SK-N-SH treated with all-trans-retinoic acid at 6 μM for 48 hours (cell line): Measurements from ENCODE around the gene CFAP100.

ENCODE experiments used
- ATAC-seq: fragments of 200-7000 bp; cut with Tn5 transposase; 3 replicates; pipeline ENCODE4 v1.9.1; 2020; ENCODE audit warnings: mild to moderate bottlenecking, moderate library complexity
- ARNTL ChIP-seq: fragments of 450-650 bp; formaldehyde crosslinking; IDR thresholded peaks from 2 replicates; pipeline ENCODE4 v1.5.0; 2020; ENCODE audit warnings: low read depth, mild to moderate bottlenecking, moderate library complexity, borderline replicate concordance
- BACH2 ChIP-seq: fragments of 250-450 bp; sonication (Bioruptor Pico); IDR thresholded peaks from 2 replicates; pipeline ENCODE4 v1.9.0; 2021; ENCODE audit warnings: mild to moderate bottlenecking, borderline replicate concordance
- CREB5 ChIP-seq: fragments of 250-450 bp; sonication (Bioruptor Pico); IDR thresholded peaks from 2 replicates; pipeline ENCODE4 v1.5.1; 2020; ENCODE audit warnings: low read depth, mild to moderate bottlenecking, moderate library complexity
- CSDC2 ChIP-seq: fragments of 250-450 bp; sonication (Bioruptor Pico); IDR thresholded peaks from 2 replicates; pipeline ENCODE4 v1.5.0; 2020; ENCODE audit warnings: mild to moderate bottlenecking, moderate library complexity
- ESRRG ChIP-seq: fragments of 250-450 bp; sonication (Bioruptor Pico); IDR thresholded peaks from 2 replicates; pipeline ENCODE4 v1.6.1; 2021; ENCODE audit warnings: mild to moderate bottlenecking
- GLIS3 ChIP-seq: fragments of 250-450 bp; sonication (Bioruptor Pico); IDR thresholded peaks from 2 replicates; pipeline ENCODE4 v1.5.0; 2020; ENCODE audit warnings: mild to moderate bottlenecking, moderate library complexity
- ISL1 ChIP-seq: fragments of 250-450 bp; sonication (Bioruptor Pico); IDR thresholded peaks from 2 replicates; pipeline ENCODE4 v2.1.2; 2022; ENCODE audit warnings: mild to moderate bottlenecking, moderate library complexity
- OSR1 ChIP-seq: fragments of 250-450 bp; sonication (Bioruptor Pico); IDR thresholded peaks from 2 replicates; pipeline ENCODE4 v1.8.0; 2022; ENCODE audit warnings: moderate library complexity, mild to moderate bottlenecking, inconsistent platforms
- PATZ1 ChIP-seq: fragments of 250-450 bp; sonication (Bioruptor Pico); IDR thresholded peaks from 2 replicates; pipeline ENCODE4 v1.8.0; 2020; ENCODE audit warnings: mild to moderate bottlenecking, moderate library complexity, borderline replicate concordance
- PPARA ChIP-seq: fragments of 250-450 bp; sonication (Bioruptor Pico); IDR thresholded peaks from 2 replicates; pipeline ENCODE4 v1.5.0; 2020; ENCODE audit warnings: mild to moderate bottlenecking, borderline replicate concordance
- RARB ChIP-seq: fragments of 250-450 bp; sonication (Bioruptor Pico); IDR thresholded peaks from 2 replicates; pipeline ENCODE4 v1.8.0; 2021; ENCODE audit warnings: mild to moderate bottlenecking, moderate library complexity
- SNAI2 ChIP-seq: fragments of 250-450 bp; sonication (Bioruptor Pico); IDR thresholded peaks from 2 replicates; pipeline ENCODE4 v1.5.0; 2020; ENCODE audit warnings: mild to moderate bottlenecking, moderate library complexity
- TCF4 ChIP-seq: fragments of 250-450 bp; sonication (Bioruptor Pico); IDR thresholded peaks from 2 replicates; pipeline ENCODE4 v1.8.0; 2021; ENCODE audit warnings: mild to moderate bottlenecking, moderate library complexity, borderline replicate concordance
- TOX ChIP-seq: fragments of 250-450 bp; sonication (Bioruptor Pico); IDR thresholded peaks from 2 replicates; pipeline ENCODE4 v1.8.0; 2021; ENCODE audit warnings: mild to moderate bottlenecking, moderate library complexity, borderline replicate concordance
- ZC3H10 ChIP-seq: fragments of 250-450 bp; sonication (Bioruptor Pico); IDR thresholded peaks from 2 replicates; pipeline ENCODE4 v1.5.1; 2021; ENCODE audit warnings: mild to moderate bottlenecking, moderate library complexity
- ZFP3 ChIP-seq: fragments of 250-450 bp; sonication (Bioruptor Pico); IDR thresholded peaks from 2 replicates; pipeline ENCODE4 v1.5.0; 2020; ENCODE audit warnings: mild to moderate bottlenecking, moderate library complexity
- ZFP30 ChIP-seq: fragments of 450-650 bp; formaldehyde crosslinking; IDR thresholded peaks from 2 replicates; pipeline ENCODE4 v1.5.0; 2022; ENCODE audit warnings: mild to moderate bottlenecking, moderate library complexity
- ZNF565 ChIP-seq: fragments of 450-650 bp; formaldehyde crosslinking; conservative IDR thresholded peaks from 2 replicates; pipeline ENCODE4 v1.5.0; 2020; ENCODE audit warnings: low read depth, mild to moderate bottlenecking, moderate library complexity
- ZNF70 ChIP-seq: fragments of 450-650 bp; formaldehyde crosslinking; IDR thresholded peaks from 2 replicates; pipeline ENCODE4 v1.5.0; 2020; ENCODE audit warnings: mild to moderate bottlenecking, moderate library complexity
- ZNF8 ChIP-seq: fragments of 450-650 bp; formaldehyde crosslinking; IDR thresholded peaks from 2 replicates; pipeline ENCODE4 v1.5.0; 2020; ENCODE audit warnings: mild to moderate bottlenecking, moderate library complexity
- TF ChIP-seq, protein P1 (sequence below): fragments of 250-450 bp; sonication (Bioruptor Pico); IDR thresholded peaks from 2 replicates; pipeline ENCODE4 v1.8.0; 2021; ENCODE audit warnings: low read depth, mild to moderate bottlenecking, moderate library complexity, borderline replicate concordance
- TF ChIP-seq, protein P2 (sequence below): fragments of 250-450 bp; sonication (Bioruptor Pico); IDR thresholded peaks from 2 replicates; pipeline ENCODE4 v1.5.1; 2021; ENCODE audit warnings: mild to moderate bottlenecking, moderate library complexity

Gene CFAP100

DNA sequence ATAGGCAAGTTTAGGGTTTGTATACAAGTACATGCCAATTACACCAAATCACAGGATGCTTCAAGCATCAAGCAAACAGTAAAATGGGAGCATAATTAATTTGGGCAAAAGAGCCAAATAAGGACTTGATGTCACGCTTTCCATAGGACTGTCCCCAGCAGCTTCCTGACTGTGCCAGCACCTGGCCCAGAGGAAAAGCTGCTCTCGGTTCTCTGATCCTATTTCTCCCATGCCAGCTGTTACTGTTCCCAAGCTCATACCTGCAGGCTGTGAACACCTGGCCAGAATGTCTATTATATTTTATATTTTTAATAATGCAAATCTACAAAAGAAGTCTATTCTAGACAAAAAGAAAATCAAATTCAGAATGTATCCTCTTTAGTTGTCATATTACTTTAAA is 68.8 kb downstream of the CFAP100 start:
- ATAC-seq = no peak
- TF ChIP-seq ZFP3 (CRISPR knock-in tag) (no peak), ZC3H10 (CRISPR knock-in tag) (no peak), PPARA (CRISPR knock-in tag) (no peak), BACH2 (no peak), PATZ1 (CRISPR knock-in tag) (no peak), RARB (CRISPR knock-in tag) (no peak), ZNF70 (CRISPR knock-in tag) (no peak), ZNF565 (no peak), TCF4 (no peak), ZFP30 (CRISPR knock-in tag) (no peak), CREB5 (no peak), ARNTL (CRISPR knock-in tag) (no peak), CSDC2 (no peak), SNAI2 (CRISPR knock-in tag) (no peak), GLIS3 (CRISPR knock-in tag) (no peak)
- TF ChIP-seq, protein P1, sequence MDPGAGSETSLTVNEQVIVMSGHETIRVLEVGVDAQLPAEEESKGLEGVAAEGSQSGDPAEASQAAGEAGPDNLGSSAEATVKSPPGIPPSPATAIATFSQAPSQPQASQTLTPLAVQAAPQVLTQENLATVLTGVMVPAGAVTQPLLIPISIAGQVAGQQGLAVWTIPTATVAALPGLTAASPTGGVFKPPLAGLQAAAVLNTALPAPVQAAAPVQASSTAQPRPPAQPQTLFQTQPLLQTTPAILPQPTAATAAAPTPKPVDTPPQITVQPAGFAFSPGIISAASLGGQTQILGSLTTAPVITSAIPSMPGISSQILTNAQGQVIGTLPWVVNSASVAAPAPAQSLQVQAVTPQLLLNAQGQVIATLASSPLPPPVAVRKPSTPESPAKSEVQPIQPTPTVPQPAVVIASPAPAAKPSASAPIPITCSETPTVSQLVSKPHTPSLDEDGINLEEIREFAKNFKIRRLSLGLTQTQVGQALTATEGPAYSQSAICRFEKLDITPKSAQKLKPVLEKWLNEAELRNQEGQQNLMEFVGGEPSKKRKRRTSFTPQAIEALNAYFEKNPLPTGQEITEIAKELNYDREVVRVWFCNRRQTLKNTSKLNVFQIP (CRISPR knock-in tag) = no peak

GRCh38 chr3:126464093-126464492 is 69.4 kb downstream of the CFAP100 start:
- TF ChIP-seq, protein P1 (CRISPR knock-in tag) = no peak
- no peak for TF ChIP-seq RARB (CRISPR knock-in tag)
- no peak for TF ChIP-seq ISL1 (CRISPR knock-in tag)
- TF ChIP-seq, protein P2, sequence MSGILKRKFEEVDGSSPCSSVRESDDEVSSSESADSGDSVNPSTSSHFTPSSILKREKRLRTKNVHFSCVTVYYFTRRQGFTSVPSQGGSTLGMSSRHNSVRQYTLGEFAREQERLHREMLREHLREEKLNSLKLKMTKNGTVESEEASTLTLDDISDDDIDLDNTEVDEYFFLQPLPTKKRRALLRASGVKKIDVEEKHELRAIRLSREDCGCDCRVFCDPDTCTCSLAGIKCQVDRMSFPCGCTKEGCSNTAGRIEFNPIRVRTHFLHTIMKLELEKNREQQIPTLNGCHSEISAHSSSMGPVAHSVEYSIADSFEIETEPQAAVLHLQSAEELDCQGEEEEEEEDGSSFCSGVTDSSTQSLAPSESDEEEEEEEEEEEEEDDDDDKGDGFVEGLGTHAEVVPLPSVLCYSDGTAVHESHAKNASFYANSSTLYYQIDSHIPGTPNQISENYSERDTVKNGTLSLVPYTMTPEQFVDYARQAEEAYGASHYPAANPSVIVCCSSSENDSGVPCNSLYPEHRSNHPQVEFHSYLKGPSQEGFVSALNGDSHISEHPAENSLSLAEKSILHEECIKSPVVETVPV = no peak
- no peak for TF ChIP-seq ARNTL (CRISPR knock-in tag)
- TF ChIP-seq ZFP3 (CRISPR knock-in tag) = no peak
- TF ChIP-seq ZNF8 (CRISPR knock-in tag) = no peak
- no peak for TF ChIP-seq TOX (CRISPR knock-in tag)
- no peak for TF ChIP-seq GLIS3 (CRISPR knock-in tag)
- TF ChIP-seq SNAI2 (CRISPR knock-in tag) = no peak
- no peak for TF ChIP-seq CSDC2
- no peak for TF ChIP-seq ESRRG
- no peak for ATAC-seq

GRCh38 chr3:126464494-126464893 is 69.8 kb downstream of the CFAP100 start:
- TF ChIP-seq TCF4 = no peak
- TF ChIP-seq ESRRG = no peak
- no peak for TF ChIP-seq CSDC2
- no peak for TF ChIP-seq ZC3H10 (CRISPR knock-in tag)
- TF ChIP-seq ARNTL (CRISPR knock-in tag) = no peak
- no peak for TF ChIP-seq OSR1
- TF ChIP-seq CREB5 = no peak
- TF ChIP-seq, protein P2 = no peak
- no peak for TF ChIP-seq ZNF70 (CRISPR knock-in tag)
- no peak for TF ChIP-seq BACH2
- no peak for TF ChIP-seq ZFP30 (CRISPR knock-in tag)
- no peak for TF ChIP-seq ZFP3 (CRISPR knock-in tag)
- TF ChIP-seq ISL1 (CRISPR knock-in tag) = no peak
- TF ChIP-seq, protein P1 (CRISPR knock-in tag) = no peak
- no peak for TF ChIP-seq SNAI2 (CRISPR knock-in tag)
- no peak for ATAC-seq
